Mucosa of stomach (tissue), 1 donor: Measurements from ENCODE around the gene WDR27.

Experiments used
- H3K27me3 ChIP-seq: one replicate; pipeline ENCODE4 v1.7.0; 2013; ENCODE audit warnings: mild to moderate bottlenecking, low read length; ENCODE audit not compliant: control insufficient read depth, insufficient read depth
- H3K36me3 ChIP-seq: one replicate; pipeline ENCODE4 v1.7.0; 2013; ENCODE audit warnings: low read length; ENCODE audit not compliant: control insufficient read depth, insufficient read depth
- H3K4me1 ChIP-seq: one replicate; pipeline ENCODE4 v1.7.0; 2013; ENCODE audit warnings: mild to moderate bottlenecking, low read length; ENCODE audit not compliant: control insufficient read depth, insufficient read depth
- H3K4me3 ChIP-seq: one replicate; pipeline ENCODE4 v1.7.0; 2013; ENCODE audit warnings: low read length
- H3K9ac ChIP-seq: one replicate; pipeline ENCODE4 v1.7.0; 2013; ENCODE audit warnings: mild to moderate bottlenecking, low read length, moderate library complexity
- H3K9me3 ChIP-seq: one replicate; pipeline ENCODE4 v1.7.0; 2013; ENCODE audit warnings: mild to moderate bottlenecking, low read length, moderate library complexity; ENCODE audit not compliant: control insufficient read depth
- donor health status: Pancreatic carcinoma.

WDR27 gene

DNA sequence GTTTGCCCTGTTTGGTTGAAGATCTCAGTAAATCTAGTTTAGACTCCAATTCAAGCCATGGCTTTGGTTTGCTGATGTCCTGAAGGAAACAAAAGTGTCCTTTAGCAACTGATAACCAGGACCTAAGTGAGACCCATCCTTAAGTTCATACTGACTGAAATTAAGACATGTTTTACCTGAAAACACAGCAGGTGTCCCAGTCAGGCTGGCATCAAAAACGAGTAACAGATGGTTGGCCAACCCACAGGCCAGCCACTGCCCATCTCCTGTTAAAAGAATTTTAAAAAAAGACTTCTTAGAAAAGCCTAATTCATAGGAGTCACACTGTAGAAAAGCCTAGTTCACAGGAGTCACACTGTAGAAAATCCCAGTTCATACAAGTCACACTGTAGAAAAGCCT is 58.3 kb downstream of the WDR27 start:
- Histone ChIP-seq H3K4me3 (no peak overlapping the region), H3K9ac (no peak overlapping the region), H3K9me3 (no peaks in the 10 kb centered on the region), H3K27me3 (no peaks in the 10 kb centered on the region), H3K4me1 (no peaks in the 10 kb centered on the region), H3K36me3 (no peaks in the 10 kb centered on the region)

GRCh38 chr6:169642455-169642854 is 59.4 kb downstream of the WDR27 start:
- H3K9ac ChIP-seq, result no peak overlapping the region
- no peaks in the 10 kb centered on the region for H3K9me3 ChIP-seq
- no peak overlapping the region for H3K4me3 ChIP-seq
- H3K27me3 ChIP-seq, result no peaks in the 10 kb centered on the region
- no peaks in the 10 kb centered on the region for H3K4me1 ChIP-seq
- no peaks in the 10 kb centered on the region for H3K36me3 ChIP-seq

DNA sequence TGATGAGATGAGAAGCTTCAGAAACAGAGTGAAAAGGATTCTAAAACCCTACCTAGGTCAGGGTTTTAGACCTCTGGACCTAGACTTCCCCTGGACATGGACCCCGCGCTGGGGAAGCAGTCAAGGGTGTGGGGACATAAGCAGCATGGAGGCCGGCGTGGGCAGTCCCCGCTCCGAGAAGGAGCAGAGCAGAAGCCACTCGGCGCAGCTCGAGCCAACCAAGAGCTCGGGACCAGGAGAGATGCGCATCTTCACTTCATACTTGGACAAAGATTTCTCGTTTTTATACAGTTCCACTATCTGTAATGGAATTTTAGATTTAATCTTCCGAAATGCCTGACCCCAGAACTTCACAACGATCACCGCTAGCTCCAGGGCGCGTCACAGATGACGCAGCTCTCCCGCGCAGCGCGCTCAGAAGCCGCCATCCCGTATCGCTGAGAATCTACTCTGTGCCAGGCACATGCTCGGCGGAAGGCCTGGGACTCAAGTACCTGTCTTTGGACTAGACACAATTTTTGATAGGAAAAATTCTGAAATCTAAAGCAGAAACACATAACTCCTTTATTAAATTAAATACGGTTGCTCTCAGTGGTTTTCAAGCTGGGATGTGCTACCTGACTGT is 60.3 kb downstream of the WDR27 start:
- Histone ChIP-seq H3K36me3 (no peaks in the 10 kb centered on the region), H3K4me1 (no peaks in the 10 kb centered on the region), H3K9me3 (no peaks in the 10 kb centered on the region), H3K27me3 (no peaks in the 10 kb centered on the region), H3K9ac (no peak overlapping the region), H3K4me3 (no peak overlapping the region)

- Histone ChIP-seq H3K9ac (no peak overlapping the region), H3K27me3 (no peaks in the 10 kb centered on the region), H3K9me3 (no peaks in the 10 kb centered on the region), H3K36me3 (no peaks in the 10 kb centered on the region), H3K4me1 (no peaks in the 10 kb centered on the region), H3K4me3 (no peak overlapping the region)
Measured at GRCh38 chr6:169640983-169641382, 60.8 kb downstream of the WDR27 start.

DNA sequence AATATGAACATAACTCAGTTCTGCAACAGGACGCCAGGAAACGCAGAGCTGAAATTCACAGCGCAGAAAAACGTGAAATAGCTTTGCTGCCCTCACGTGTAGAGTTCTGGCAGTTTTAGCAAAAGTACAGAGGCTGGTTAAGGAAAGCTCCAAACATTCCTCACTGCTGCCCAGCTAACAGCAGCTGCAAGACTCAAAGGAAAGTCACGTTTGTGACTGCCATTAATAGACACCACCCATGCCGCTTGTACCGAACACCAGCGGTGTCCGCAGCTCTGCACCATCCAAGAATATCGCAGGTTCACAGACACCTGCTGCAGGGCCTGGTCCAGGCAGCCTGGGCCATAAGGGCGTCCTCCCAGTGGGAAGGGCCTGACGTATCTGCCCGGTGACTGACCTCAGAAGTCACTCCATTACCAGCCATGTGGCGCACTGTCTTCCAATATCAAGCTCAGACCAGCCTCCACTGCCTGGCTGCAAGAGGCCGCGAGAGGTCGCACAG is 61.4 kb downstream of the WDR27 start:
- no peak overlapping the region for H3K9ac ChIP-seq
- H3K9me3 ChIP-seq, result no peaks in the 10 kb centered on the region
- no peak overlapping the region for H3K4me3 ChIP-seq
- H3K27me3 ChIP-seq, result no peaks in the 10 kb centered on the region
- H3K36me3 ChIP-seq, result no peaks in the 10 kb centered on the region
- H3K4me1 ChIP-seq, result no peaks in the 10 kb centered on the region

DNA sequence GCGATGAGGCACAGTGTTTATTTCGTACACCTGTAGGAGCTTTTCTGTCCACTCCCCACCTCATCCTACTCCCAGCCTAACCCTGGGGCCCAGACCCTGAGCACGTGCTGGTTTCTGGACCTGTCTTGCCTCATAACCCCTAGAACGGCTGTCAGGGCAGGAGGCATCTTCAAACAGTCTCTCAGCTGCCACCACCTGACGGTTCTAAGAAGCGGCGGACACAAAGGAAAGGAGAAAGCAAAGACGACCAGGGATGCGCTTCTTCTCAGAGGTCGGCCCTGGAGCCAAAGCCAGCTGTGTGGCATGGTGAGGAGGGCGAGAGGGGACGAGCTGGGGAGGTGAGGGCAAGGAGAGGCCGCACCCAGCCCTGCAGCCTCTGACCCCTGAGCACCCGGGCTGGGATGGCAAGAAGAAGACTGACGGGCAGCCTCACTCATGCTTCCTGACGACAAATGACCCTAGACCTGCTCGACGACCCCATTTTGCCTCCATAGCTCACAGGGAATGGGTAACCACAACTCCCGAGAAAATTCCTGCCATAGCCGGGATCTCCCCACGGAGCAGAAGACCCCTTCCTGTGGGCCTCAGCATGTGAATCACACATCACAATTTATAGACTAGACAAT is 62.1 kb downstream of the WDR27 start:
- no peak overlapping the region for H3K9ac ChIP-seq
- H3K27me3 ChIP-seq, result no peaks in the 10 kb centered on the region
- H3K4me3 ChIP-seq, result no peak overlapping the region
- no peaks in the 10 kb centered on the region for H3K36me3 ChIP-seq
- H3K4me1 ChIP-seq, result no peaks in the 10 kb centered on the region
- no peaks in the 10 kb centered on the region for H3K9me3 ChIP-seq

GRCh38 chr6:169638915-169639314 is 62.9 kb downstream of the WDR27 start:
- H3K36me3 ChIP-seq, result no peaks in the 10 kb centered on the region
- no peak overlapping the region for H3K9ac ChIP-seq
- no peaks in the 10 kb centered on the region for H3K27me3 ChIP-seq
- no peaks in the 10 kb centered on the region for H3K9me3 ChIP-seq
- H3K4me3 ChIP-seq, result no peak overlapping the region
- H3K4me1 ChIP-seq, result no peaks in the 10 kb centered on the region

GRCh38 chr6:169638388-169638787 is 63.4 kb downstream of the WDR27 start:
- no peaks in the 10 kb centered on the region for H3K27me3 ChIP-seq
- no peaks in the 10 kb centered on the region for H3K4me1 ChIP-seq
- H3K9me3 ChIP-seq, result no peaks in the 10 kb centered on the region
- H3K4me3 ChIP-seq, result no peak overlapping the region
- H3K9ac ChIP-seq, result no peak overlapping the region
- no peaks in the 10 kb centered on the region for H3K36me3 ChIP-seq

DNA sequence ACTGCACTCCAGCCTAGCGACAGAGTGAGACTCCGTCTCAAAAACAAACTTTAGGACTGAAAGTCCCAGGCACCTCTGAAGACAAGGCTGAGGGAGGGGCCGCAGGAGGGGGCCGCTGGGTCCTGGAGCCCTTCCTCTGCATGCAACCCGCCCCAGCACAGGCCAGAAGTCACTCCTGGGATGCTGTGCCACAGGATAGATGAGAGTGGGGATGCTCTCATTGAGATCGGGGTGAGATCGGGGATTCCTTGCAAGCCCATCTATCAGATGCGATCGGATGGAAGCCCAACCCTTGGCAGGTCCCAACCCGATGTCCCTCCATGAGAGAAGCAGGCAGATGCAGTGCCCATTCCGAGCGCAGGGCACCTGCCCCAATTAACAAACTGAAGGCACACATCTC is 66.5 kb downstream of the WDR27 start:
- Histone ChIP-seq H3K36me3 (no peaks in the 10 kb centered on the region), H3K4me3 (no peak overlapping the region), H3K4me1 (no peaks in the 10 kb centered on the region), H3K9ac (no peak overlapping the region), H3K9me3 (no peaks in the 10 kb centered on the region), H3K27me3 (no peaks in the 10 kb centered on the region)

DNA sequence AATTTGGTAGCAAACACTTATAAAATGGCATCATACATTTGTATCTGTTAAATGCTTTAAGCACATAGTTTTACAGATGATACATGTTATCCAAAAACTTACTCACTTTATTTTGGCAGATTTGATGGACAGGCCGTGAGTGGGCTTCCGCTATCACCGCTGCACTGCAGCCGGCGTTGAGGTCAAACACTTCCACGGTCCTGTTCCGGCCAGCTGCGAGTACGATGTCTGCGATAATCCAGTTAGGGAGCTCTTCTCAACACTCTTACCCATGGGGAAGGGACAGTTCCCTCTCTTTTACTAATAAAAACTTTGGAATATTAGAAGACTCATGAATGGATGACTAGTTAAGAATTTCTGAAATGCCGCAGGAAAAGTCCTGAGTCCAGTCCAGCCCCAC is 69.0 kb downstream of the WDR27 start:
- Histone ChIP-seq H3K27me3 (no peaks in the 10 kb centered on the region), H3K9ac (no peak overlapping the region), H3K9me3 (no peaks in the 10 kb centered on the region), H3K4me3 (no peak overlapping the region), H3K36me3 (no peaks in the 10 kb centered on the region), H3K4me1 (no peaks in the 10 kb centered on the region)

DNA sequence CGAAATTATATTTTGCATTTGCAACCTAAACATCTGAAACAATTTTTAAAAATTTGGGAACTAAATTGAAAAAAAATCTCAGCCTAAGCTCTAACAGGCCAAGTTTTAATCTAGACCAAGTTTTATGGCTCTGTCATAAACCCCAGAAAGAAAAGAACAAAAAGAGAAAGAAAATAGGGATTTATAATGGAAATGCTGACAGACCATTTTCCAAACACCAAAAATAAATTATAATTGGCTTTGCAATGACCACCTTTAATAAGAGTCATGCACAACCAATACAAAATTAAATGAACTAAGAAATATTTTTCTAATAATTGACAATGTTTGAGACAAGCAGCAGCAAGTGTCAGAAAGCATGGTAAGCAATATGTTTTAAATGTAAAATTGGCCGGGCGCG is 72.6 kb downstream of the WDR27 start:
- Histone ChIP-seq H3K27me3 (no peaks in the 10 kb centered on the region), H3K36me3 (no peaks in the 10 kb centered on the region), H3K4me3 (no peak overlapping the region), H3K9ac (no peak overlapping the region), H3K9me3 (no peaks in the 10 kb centered on the region), H3K4me1 (no peaks in the 10 kb centered on the region)

GRCh38 chr6:169627736-169628607 is 73.9 kb downstream of the WDR27 start:
- Histone ChIP-seq H3K36me3 (no peaks in the 10 kb centered on the region), H3K27me3 (no peaks in the 10 kb centered on the region), H3K4me3 (no peak overlapping the region), H3K9ac (no peak overlapping the region), H3K4me1 (no peaks in the 10 kb centered on the region), H3K9me3 (no peaks in the 10 kb centered on the region)
